HG02870 (cell line): ENCODE results near the gene PRR33.

Experiments used
- ATAC-seq: cut with Tn5 transposase; IDR thresholded peaks from one replicate; pipeline ENCODE4 v1.9.1; 2021; ENCODE audit warnings: mild to moderate bottlenecking, moderate library complexity; ENCODE audit not compliant: unreplicated experiment

The PRR33 gene

GRCh38 chr11:1852271-1852876 lies 39.3 kb downstream of the PRR33 start:
- ATAC-seq: no peak

DNA sequence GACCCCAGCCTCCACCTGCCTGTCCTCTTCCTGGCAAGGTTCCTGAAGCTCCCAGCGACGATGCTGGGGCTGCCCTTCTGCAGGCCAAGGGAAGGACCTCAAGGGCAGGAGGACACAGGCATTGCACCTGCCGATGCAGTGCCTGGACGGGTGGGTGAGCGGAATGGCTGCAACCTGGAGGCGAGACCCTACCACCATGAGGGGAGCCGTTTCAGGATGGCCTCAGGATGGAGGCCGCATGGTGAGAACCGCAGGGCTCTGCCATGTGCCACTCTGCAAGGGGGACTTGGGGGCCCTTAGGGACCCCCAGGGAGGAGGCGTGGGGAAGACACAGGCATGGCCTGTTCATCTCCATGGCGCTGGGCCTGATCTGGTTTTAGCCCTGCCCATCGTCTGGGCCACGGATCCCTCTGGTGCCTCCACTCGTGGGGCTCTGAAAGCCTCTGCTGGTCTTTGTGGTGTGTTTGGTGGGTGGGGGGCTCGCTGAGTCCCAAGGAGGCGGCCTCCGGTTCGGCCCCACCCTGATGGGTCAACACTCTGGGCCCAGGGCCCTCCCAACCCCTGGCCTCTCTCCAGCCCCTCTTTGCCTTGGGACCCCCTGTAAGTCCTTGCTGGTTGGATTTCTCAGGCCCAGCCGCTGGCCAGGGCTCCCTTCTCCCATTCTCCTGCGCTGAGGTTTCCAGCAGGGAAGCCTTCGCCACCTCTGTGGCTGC lies 40.1 kb downstream of the PRR33 start:
- ATAC-seq: no peak

GRCh38 chr11:1848640-1849430 lies 42.9 kb downstream of the PRR33 start:
- ATAC-seq: no peak

- no peak for ATAC-seq
These were observed 43.6 kb downstream of the PRR33 start for GRCh38 chr11:1847926-1848639.

- no peak for ATAC-seq
These were observed 44.5 kb downstream of the PRR33 start for GRCh38 chr11:1847006-1847735.

GRCh38 chr11:1846453-1846932 lies 45.2 kb downstream of the PRR33 start:
- ATAC-seq: no peak

DNA sequence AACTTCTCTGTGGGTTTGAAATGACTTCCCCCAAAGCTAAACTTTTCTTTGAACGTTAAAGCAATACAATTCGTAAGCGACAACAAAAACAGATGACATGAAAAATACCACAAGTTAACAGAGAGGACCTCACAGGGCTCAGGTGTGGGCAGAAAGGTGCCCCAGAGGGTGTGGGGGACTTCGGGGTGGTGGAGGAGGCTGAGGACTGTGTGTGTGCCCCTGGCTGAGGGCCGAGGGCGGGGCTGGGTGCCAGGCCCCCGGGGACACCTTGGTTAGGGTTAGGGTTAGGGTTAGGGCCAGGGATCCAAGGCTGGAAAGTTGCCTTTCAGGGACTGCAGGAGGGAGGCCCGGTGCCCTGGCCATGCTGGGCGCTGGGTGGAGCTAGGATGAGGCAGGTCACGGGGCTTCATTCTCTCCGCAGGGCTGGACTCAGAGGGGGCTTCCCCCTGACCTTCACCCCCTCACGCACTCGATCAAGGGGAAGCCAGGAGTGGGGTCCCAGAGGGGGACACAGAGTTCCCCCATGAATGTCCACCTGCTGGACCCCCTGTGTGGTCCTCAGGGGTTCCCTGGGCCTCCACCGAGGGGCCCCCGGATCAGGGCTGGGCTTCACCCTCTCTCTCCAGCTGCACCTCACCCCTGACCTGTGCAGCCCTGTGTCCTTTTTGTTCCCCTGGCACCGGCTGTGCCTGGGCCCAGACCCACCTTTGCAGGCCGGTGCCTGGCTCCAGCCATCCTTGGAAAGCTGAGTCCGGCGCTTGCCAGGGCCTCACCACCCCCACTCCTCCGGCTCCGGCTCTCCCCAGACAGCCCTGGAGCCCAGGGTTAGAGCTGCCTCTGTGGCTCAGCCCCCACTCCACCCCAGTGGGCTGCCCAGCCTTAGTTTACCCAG lies 45.9 kb downstream of the PRR33 start:
- no peak for ATAC-seq

DNA sequence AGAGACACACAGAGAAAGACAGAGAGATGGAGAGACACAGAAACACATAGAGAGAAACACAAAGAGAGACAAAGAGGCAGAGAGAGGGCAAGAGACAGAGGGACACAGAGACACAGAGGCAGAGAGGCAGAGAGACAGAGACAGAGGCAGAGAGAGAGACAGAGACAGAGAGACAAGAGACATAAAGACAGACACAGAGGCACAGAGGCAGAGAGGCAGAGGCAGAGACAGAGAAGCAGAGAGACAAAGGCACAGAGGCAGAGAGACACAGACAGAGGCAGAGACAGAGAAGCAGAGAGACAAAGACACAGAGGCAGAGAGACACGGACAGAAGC lies 46.6 kb downstream of the PRR33 start:
- ATAC-seq: no peak

GRCh38 chr11:1844221-1845094 lies 47.2 kb downstream of the PRR33 start:
- no peak for ATAC-seq

- no peak for ATAC-seq
These were observed 47.9 kb downstream of the PRR33 start for GRCh38 chr11:1843796-1844195.

GRCh38 chr11:1843098-1843473 lies 48.6 kb downstream of the PRR33 start:
- no peak for ATAC-seq

GRCh38 chr11:1842149-1843097 lies 49.3 kb downstream of the PRR33 start:
- no peak for ATAC-seq

GRCh38 chr11:1841511-1842148 lies 50.1 kb downstream of the PRR33 start:
- ATAC-seq: no peak

DNA sequence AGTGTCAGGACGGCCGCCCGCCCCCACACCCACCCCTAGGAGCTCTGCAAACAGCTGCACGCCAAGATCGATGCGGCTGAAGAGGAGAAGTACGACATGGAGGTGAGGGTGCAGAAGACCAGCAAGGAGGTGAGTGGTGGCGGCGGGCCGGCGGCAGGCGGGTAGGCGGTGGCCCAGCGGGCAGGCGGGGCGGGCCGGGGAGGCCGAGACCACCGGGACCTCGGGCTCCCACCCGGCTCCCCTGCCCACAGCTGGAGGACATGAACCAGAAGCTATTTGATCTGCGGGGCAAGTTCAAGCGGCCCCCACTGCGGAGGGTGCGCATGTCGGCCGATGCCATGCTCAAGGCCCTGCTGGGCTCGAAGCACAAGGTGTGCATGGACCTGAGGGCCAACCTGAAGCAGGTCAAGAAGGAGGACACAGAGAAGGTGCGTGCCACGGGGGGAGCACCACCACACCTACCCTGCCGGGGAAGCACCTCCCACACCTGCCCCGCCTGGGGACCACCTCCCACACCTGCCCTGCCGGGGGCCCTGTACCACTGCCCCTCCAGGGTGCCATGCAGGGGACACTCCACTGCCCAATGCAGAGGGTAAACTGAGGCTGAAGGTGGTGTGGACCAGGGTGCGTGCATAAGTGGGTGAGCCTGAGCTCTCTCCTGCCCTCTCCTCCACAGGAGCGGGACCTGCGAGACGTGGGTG lies 50.8 kb downstream of the PRR33 start:
- ATAC-seq: no peak

DNA sequence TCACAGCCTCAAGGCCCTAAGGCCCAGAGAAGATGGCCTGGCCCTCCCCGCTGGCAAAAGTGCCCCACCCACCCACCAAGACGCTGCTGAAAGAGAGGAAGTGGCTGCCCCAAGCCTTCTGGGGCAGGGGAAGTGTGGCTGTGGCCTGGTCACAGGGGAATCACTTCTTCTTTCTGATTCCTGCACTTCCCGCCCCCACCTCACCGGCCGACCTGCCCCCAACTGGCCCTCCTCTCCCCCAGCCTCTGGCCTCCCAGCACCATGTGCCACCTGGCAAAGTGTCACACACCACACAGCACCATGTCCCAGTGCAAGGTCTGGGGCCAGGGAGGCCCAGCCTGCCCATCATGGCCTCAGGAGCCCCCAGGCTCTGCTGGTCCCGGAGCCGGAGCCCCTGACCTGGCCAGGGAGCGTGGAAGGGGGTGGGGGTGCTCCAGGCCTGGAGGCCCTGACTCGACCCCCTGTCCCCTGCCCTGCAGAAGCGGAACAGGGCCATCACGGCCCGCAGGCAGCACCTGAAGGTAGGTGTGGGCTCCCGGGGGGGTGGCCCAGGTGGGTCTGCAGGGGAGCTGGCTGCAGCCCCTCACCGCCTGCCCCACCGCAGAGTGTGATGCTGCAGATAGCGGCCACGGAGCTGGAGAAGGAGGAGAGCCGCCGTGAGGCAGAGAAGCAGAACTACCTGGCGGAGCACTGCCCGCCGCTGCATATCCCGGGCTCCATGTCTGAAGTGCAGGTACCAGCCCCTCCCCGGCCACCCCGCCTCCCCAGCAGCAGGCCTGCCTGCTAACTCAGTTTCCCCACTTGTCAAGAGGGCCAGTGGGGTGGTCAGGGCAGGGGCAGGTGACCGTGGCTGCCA lies 51.5 kb downstream of the PRR33 start:
- no peak for ATAC-seq
